DND-41 (cell line): Measurements from ENCODE around the gene XKR7.

ENCODE experiments used
- ATAC-seq: fragments of 200-7000 bp; cut with Tn5 transposase; 3 replicates; pipeline ENCODE4 v1.9.1; 2021; ENCODE audit warnings: low read depth; ENCODE audit not compliant: insufficient read depth
- DNase-seq: peaks from one replicate; pipeline ENCODE4 v3.0.0-alpha.2; 2020
- H2AFZ ChIP-seq: 2 replicates; pipeline ENCODE4 v1.6.0; 2012; ENCODE audit warnings: low read depth, low read length
- H3K27ac ChIP-seq: 2 replicates; pipeline ENCODE4 v1.5.1; 2012; ENCODE audit warnings: low read length, inconsistent platforms
- H3K27me3 ChIP-seq: fragments of 200-600 bp; sonication (generic); 2 replicates; pipeline ENCODE4 v1.6.0; 2012; ENCODE audit warnings: low read length, mild to moderate bottlenecking, inconsistent platforms; ENCODE audit not compliant: insufficient read depth, poor library complexity
- H3K36me3 ChIP-seq: 2 replicates; pipeline ENCODE4 v1.5.1; 2012; ENCODE audit warnings: low read length, inconsistent platforms; ENCODE audit not compliant: insufficient read depth
- H3K4me1 ChIP-seq: 2 replicates; pipeline ENCODE4 v1.5.1; 2012; ENCODE audit warnings: mild to moderate bottlenecking, low read length; ENCODE audit not compliant: insufficient read depth
- H3K4me2 ChIP-seq: 2 replicates; pipeline ENCODE4 v1.6.0; 2012; ENCODE audit warnings: mild to moderate bottlenecking, moderate library complexity, low read length, inconsistent platforms; ENCODE audit not compliant: insufficient read depth
- H3K4me3 ChIP-seq, 2 experiments: fragments of 200-600 bp in 1 of 2; shearing (Covaris generic) in 1 of 2; 2 replicates each; pipeline ENCODE4 v1.5.1; 2012 to 2016; ENCODE audit warnings: inconsistent platforms in 2 of 2, low read length in 2 of 2, mild to moderate bottlenecking in 2 of 2, low read depth in 1 of 2, moderate library complexity in 1 of 2
- H3K79me2 ChIP-seq: 2 replicates; pipeline ENCODE4 v1.6.0; 2012; ENCODE audit warnings: low read length, inconsistent platforms; ENCODE audit not compliant: insufficient read depth
- H3K9ac ChIP-seq: 2 replicates; pipeline ENCODE4 v1.6.0; 2012; ENCODE audit warnings: low read depth, mild to moderate bottlenecking, inconsistent platforms, low read length, moderate library complexity
- H3K9me3 ChIP-seq: 2 replicates; pipeline ENCODE4 v1.5.1; 2012; ENCODE audit warnings: low read length, moderate library complexity, mild to moderate bottlenecking, inconsistent platforms; ENCODE audit not compliant: insufficient read depth, severe bottlenecking
- H4K20me1 ChIP-seq: 2 replicates; pipeline ENCODE4 v1.6.0; 2012; ENCODE audit warnings: low read length; ENCODE audit not compliant: insufficient read depth
- CTCF ChIP-seq: IDR thresholded peaks from 2 replicates; pipeline ENCODE4 v1.5.1; 2012; ENCODE audit warnings: borderline replicate concordance, low read length, moderate library complexity, mild to moderate bottlenecking; ENCODE audit not compliant: poor library complexity, severe bottlenecking; ENCODE audit errors: extremely low read depth
- EZH2 ChIP-seq: IDR thresholded peaks from 3 replicates; pipeline ENCODE4 v1.6.1; 2012; ENCODE audit warnings: borderline replicate concordance, low read depth, mild to moderate bottlenecking, moderate library complexity, low read length, inconsistent platforms; ENCODE audit not compliant: severe bottlenecking

The XKR7 gene

DNA sequence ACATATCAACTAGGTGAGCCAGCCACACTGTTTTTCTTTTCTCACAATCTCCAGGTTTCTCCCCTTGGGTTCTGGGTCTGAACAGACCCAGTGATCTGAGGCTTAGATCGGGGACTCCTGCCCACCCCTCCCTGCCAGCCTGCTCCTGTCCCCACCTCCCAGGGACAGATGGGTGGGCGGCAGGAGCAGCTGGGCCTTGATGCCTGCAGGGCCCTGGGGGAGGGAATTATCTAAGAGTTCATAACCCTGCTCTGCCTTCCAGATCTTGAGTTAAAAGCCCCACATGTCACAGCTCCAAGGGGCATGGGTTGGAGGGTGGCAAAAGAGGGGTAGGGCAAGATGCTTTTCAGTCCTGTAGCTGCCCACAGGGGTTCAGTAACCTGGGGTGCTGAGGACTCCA lies 5.2 kb upstream of the XKR7 start:
- Histone ChIP-seq H3K4me1 (no peaks in the 10 kb centered on the region), H3K36me3 (no peaks in the 10 kb centered on the region), H3K79me2 (no peaks in the 10 kb centered on the region), H4K20me1 (0 out of 2 replicates have a peak, but pooled peaks cover 3% of the 10 kb centered on the region), H3K4me3 (no peak overlapping the region), H3K27ac (no peak overlapping the region), H3K27me3 (peaks cover 7% of the 10 kb centered on the region), H2AFZ (no peak overlapping the region), H3K9me3 (no peaks in the 10 kb centered on the region), H3K4me2 (no peak overlapping the region), H3K9ac (no peak overlapping the region)
- no peak for TF ChIP-seq CTCF
- TF ChIP-seq EZH2, result no peak
- ATAC-seq, result no peak
- DNase-seq, result no peak

- ATAC-seq (no peak), DNase-seq (no peak)
- peaks cover 5% of the 10 kb centered on the region for H4K20me1 ChIP-seq
- no peaks in the 10 kb centered on the region for H3K36me3 ChIP-seq
- H3K4me3 ChIP-seq, result no peak overlapping the region
- no peak overlapping the region for H2AFZ ChIP-seq
- no peak overlapping the region for H3K27ac ChIP-seq
- H3K9ac ChIP-seq, result no peak overlapping the region
- H3K4me1 ChIP-seq, result no peaks in the 10 kb centered on the region
- H3K4me2 ChIP-seq, result no peak overlapping the region
- H3K27me3 ChIP-seq, result peaks cover 7% of the 10 kb centered on the region
- no peaks in the 10 kb centered on the region for H3K79me2 ChIP-seq
- H3K9me3 ChIP-seq, result no peaks in the 10 kb centered on the region
- TF ChIP-seq EZH2, result no peak
- no peak for TF ChIP-seq CTCF
Observed at GRCh38 chr20:31963889-31964288, 4.1 kb upstream of the XKR7 start.

- Histone ChIP-seq H3K4me2 (no peak overlapping the region), H3K27ac (no peak overlapping the region), H2AFZ (no peak overlapping the region), H3K4me1 (no peaks in the 10 kb centered on the region), H3K27me3 (peaks cover 4% of the 10 kb centered on the region), H3K9me3 (no peaks in the 10 kb centered on the region), H3K36me3 (no peaks in the 10 kb centered on the region), H3K79me2 (no peaks in the 10 kb centered on the region), H3K4me3 (no peak overlapping the region), H3K9ac (no peak overlapping the region), H4K20me1 (peaks cover 5% of the 10 kb centered on the region)
- DNase-seq, result no peak
- TF ChIP-seq EZH2, result no peak
- TF ChIP-seq CTCF, result no peak
- ATAC-seq, result no peak
Observed at GRCh38 chr20:31966991-31967655, 828 bp upstream of the XKR7 start.
